DMS 273 (cell line): ENCODE measurements around the gene CYFIP1.

ENCODE experiments used
- DNase-seq: peaks from one replicate; lab custom pipeline; 2025; ENCODE audit not compliant: unreplicated experiment; lab: John Stamatoyannopoulos, UW

CYFIP1 gene

DNA sequence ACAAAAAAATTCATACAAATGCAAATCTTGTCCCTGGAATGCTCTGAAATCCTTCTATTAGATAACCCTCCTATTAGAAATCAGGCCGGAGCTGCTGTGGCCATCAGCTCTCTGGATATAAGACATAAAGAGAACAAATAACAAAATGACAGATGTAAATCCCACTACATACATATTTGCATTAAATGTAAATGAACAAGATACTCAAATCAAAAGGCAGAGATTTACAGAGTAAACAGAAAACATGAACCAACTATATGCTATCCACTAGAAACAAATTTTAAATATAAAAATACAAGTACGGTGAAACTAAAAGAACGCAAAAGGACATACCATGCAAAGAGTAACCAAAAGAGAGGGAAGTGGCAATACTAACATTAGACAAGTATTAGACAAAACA, 10.7 kb downstream of the CYFIP1 start:
- no peak for DNase-seq

DNA sequence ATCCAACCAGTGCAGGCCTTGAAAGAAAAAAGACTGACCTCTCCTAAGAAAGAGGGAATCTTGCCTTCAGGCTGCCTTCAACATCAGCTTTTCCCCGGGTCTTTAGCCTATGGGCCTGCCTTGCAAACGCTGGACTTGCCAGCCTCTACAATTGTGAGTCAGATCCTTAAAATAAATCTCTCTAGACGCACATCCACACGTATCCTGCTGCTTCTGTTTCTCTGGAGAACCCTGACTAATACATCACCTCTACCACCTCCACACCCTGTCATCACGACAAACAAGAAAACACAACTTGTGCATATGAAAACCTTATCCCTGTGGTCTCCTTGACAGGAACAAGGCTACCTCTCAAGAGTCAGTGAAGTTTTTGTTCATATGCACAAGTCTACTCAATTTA, 11.8 kb downstream of the CYFIP1 start:
- no peak for DNase-seq

DNA sequence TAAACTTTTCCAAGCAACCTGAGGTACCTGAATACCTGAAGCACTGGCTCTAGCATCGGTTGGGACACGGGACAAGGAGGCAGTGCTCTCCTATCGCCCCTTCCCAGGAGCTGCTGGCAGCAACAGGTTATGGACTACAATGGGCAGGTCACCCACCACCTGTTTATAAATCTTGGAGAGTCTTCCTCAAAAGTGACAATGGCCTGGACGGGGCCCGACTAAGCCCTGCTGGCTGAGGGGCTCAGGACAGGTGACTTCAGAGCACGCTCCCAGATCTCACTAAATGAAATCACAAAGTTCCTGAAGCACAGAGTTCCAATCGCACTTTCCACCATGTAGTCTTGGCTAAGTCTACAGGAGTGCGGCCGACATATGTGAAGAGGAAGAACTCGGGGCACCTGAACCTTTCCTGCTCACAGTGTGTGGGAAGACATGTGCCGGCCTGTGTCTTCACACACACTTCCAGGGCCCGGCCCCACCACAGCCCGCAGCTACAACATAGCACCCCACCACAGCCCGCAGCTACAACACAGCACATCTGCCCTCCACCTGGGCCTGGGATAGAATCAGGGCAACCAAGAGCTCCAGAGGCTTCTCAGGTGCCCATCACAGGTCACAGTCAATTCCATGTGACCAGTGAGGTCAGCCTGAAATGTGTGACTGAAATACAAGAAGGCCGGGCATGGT, 12.9 kb downstream of the CYFIP1 start:
- no peak for DNase-seq

DNA sequence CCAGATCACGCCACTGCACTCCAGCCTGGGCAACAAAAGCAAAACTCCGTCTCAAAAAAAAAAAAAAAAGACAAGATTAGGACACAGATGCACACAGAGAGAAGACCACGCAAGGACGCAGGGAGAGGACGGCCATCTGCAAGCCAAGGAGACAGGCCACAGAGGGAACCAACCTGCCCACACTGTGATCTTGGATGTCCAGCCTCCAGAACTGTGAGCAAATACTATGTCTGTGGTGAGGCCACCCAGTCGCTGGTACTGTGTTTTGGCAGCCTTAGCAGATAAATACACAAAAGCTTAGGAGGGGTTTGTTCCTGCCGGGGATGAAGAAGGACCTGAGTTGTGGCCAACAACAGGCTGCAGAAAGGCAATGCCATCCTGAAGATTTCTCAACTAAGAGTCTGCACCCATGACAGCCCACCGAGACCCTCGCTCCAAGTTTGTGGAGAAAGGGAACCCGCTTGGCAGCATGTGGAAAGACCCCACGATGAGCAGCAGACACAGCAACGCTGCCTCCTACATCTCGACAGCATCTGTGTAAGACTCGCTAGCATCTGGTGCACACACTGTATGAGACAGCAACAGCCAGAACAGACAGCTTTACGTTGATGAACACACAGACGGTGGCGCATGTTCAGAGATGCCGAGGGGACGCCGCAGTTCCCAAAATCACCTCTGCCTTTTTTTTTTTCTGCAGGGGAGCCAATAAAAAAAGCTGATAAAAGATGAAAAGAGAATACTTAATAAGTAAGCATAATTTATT, 13.7 kb downstream of the CYFIP1 start:
- DNase-seq = no peak

DNA sequence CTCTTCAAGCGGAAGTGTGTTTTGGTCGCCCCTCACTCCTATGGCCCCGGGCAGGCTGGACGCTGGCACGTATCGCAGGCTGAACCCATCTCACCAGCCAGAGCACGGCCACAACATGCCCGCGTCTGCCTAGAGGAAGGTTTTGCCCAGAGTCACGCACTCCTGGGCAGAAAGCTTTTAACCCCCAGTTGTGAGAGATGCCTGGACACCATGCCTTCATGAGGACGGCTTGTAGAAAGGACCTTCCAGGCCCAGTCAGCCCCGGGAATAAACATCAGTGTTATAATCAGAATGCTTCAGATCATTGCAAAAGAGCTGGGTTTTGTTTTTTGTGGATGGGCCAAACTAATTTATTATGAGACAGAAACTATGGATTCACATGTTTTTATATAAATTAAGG, 16.5 kb downstream of the CYFIP1 start:
- DNase-seq = no peak

DNA sequence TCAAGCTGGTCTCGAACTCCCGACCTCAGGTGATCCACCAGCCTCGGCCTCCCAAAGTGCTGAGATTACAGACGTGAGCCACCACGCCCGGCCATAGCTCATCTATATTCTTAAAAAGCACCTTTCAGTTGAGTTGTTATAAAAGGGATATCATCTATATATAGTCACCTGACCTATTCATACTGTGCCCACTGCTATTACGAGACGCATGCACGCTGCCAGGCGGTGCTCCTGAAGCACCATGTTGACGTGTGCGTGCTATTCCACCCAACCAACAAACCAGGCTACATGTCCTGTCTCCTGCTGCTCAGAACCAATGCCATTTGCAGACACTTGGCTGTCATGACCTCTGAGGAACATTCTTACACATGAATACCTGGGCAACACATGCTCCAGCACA, 17.6 kb downstream of the CYFIP1 start:
- DNase-seq = no peak

DNA sequence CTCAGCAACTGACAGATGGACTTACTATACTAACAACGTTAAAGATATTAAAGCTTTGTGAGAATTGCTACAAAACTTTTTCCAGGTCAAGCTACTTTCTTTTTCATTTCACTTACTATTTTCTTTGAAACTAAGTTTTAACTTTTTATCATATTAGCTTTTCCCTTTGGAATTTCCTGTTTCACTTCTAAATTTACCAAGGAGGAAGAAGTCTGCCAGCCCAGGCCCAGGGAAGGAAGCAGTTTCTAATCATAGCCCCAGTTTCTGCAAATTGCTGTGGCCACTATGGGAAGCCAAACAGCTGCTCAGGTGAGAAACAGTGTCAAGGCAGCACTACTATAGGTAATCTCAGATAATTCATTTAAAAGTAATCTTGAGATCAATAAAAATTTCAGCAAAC, 18.4 kb downstream of the CYFIP1 start:
- DNase-seq = no peak

DNA sequence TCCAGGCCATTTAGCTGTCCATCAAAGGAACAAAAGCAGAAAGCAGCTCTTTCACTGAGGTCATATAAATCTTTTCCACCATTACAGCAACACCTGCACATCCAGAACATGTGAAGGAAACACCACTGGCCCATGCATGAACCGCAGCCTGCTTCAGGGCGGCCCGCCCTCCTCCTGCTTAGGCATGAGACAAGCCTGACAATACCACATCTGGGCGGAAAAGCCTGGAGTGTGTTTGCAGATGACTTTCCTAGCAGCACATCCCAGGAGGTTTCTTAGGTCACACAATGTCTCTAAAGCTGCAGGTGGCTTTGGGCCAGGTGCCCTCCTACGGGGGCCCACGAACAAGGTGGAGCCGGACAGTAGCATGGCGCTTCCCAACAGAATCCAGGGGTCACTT, 19.6 kb downstream of the CYFIP1 start:
- DNase-seq = no peak

DNA sequence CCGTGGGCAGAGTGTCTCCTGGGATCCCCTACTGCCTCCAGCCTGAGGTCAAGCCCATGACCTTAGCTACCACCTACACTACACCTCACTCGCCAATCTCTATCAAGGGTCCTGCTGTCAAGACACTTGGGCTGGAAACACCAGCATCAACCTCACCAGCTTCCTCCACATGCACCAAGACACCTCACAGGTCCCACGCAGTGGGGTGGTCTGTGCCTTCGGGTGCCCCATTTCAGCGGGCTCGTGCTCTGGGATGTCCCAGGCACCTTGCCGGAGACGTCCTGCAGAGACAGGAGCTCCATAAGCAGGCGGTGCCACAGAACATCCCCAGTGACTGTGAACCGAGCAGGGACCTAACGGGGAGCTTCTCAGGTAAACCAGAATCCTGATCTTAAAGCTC, 20.0 kb downstream of the CYFIP1 start:
- DNase-seq = no peak

DNA sequence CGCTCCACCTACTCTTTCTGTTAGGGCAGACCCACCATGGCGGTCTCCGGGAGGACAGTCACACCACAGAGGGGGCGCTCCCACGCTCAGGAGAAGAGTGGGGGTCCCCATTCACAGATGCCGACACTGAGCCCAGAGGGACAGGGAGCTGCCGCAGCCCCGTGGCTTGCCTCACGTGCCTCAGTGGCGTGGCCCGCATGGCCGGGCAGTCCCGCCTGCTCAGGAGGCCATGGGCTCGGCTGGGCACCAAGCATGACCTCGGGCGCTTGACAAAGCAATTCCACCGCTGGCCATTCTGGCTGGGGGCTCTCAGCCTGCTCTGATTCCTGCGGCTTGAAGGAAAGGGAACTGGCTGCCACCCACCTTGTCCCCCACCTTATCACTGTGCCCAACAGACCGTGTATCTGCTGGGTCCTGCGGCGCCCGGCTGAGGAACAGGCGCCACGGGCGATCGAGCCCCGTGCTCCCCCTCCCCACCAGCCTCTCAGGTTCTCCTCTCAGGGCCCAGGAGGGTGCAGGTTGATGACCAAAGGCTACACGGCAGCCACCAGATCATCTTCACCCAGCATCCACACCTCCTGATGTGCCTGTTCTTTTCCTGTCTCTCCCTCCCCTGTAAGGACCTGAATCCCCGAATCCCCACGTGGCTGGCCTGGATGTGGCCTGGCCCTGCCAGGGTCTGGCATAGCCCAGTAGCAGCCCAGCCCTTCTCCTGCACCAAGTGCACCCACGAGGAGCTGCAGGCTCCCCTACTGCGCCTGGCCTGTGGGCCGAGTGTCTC, 20.7 kb downstream of the CYFIP1 start:
- DNase-seq = no peak

DNA sequence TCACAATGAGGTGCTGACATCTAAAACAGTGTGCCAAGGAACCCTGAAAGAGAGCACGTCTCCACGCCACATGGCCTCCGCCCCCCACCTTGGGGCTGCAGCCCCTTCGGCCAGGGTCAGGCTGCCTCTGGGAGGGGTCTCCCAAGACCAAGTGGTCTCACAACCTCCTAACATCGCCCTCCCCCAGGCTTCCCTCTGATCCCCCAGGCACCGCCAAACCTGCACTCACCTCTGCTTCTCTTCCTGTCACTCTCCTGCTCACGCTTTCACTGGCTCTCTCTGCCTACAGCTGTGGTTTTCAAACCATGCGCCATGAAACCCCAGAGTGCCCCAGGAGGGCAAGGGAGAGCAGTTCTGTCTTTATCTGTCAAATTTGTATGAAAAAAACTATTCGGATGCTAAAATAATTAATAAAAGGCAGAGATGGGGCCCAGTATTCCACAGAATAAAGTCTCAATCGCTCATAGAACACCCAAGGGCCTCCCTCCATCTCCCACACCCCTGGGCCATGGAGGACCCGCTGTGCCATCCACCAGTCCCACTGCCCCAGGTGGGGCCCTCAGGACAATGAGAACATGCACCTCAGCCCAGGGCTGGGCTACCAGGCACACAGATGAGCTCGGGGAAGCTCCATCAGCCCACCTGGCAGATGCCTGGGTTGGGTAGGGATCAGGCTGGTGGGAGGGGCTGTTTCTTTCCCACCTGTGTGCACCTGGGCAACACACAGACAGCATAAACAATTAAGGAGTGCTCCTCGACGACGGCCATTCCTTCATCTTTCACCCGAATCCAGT, 21.5 kb downstream of the CYFIP1 start:
- DNase-seq = no peak

DNA sequence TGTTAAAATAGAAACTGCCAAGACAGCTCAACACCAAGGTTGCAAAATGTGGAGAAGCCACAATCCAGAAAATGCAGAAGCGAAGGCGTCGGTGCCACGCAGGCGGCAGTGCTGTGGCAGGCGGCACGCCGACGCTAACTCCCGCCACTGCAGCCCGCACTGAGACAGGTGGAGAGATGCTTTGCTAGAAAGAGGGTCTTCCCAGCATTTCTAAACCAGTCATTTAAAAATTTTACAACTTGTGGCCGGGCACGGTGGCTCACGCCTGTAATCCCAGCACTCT, 23.2 kb downstream of the CYFIP1 start:
- no peak for DNase-seq

DNA sequence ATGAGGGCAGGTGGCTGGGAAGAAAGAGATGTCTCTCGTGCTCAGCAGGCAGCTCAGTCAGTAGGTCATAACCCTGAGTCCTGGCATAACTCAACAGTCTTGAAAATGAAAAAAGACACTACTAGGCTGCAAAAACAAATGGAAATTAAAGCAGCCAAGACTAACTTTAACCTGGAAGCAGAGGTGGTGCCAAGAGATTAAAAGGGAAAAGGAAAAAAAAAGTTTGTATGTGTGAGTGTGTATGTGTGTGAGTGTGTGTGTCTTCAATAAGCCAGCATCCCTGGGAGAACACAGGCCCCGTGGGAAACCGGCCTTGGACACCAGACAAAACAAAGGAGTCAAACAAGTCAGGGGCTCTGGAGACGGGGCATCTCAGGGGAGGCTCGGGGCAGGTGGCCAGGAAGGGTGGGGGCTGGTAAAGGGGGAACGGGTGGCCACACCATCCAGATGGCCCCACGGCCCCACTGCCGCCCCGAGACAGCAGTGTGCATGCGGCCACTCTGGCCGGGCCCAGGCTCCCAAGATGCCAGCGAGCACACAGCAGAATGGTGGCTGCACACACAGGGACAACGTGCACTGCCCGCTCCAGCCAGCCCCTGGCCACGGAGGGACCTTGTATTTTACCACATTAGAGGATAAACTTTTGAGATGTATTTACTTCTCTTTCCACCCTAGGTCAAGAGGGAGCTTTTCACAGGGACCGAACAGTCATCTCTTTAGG, 23.8 kb downstream of the CYFIP1 start:
- peak; percentile 11 for DNase-seq

DNA sequence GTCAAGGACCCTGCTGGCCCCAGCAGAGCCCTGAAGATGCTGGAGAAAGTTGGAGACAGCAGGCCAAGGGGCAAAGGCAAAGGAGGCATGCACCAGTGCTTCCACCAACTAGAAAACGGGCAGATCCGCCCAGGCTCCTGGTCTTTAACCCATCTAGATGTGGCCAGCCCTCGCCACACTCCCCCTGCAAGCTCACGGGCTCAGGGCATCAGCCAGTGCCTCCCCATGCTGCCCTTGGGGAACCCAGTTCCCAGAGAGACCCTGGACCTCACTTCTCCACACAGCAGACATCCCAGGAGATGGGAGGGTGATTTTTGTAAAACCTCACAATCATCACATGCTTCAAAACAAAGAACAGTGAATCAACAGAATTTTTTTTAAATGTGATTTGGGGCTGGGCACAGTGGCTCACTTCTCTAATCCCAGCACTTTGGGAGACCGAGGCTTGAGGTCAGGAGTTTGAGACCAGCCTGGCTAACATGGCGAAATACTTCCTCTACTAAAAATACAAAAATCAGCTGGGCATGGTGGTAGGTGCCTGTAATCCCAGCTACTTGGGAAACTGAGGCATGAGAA, 24.5 kb downstream of the CYFIP1 start:
- no peak for DNase-seq

DNA sequence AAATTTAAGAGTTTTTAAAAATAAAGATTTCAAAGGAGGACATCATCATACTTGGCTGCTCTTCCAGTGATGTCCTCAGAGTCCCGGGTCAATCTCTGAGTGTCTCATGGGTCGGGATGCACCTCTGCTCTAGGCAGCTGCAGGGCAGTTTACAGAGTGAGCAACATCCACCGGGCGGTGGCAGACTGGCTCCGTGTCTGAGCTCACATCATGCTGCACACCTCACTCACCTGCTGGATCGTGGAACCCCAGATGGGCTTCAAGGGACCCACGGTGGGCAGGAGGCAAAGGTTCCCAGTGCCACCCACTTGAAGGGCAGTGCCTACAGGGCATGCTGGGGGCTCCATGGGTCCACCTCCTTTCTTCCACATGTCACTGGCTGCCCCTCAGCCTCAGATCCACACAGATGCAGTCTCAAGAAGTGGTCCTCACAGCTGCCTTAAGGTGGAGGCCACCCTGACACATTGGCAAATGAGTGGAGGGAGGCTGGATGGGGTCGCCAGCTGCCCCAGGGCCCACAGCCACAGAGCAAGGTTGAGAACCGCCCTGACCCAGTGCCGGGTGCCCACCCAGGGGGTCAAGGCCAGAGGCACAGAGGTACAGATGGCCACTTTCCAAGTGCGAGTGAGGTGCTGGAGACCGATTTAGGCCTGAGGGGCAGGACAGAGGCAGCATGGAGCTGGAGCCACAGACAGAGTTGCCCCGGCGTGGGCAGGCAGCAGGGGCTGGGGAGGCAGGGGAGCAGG, 25.2 kb downstream of the CYFIP1 start:
- no peak for DNase-seq

DNA sequence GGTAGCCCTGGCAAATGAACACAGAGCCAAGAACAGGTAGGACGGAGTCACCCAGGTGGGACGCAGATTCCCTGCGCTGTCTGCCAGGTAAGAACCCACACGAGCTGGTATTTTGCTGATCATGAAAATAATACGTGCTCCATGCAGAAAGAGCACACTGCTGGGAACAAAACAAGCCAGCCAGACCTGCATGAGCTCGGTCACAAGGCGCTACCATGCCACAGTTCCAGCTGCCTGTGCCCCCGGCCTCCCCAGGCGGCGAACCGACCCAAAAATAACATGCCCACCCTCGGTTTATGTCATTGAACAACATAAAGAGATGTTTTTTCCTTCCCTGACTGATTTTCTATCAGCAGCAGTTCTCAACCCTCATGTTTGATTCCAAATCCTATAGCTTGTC, 25.8 kb downstream of the CYFIP1 start:
- DNase-seq = no peak

DNA sequence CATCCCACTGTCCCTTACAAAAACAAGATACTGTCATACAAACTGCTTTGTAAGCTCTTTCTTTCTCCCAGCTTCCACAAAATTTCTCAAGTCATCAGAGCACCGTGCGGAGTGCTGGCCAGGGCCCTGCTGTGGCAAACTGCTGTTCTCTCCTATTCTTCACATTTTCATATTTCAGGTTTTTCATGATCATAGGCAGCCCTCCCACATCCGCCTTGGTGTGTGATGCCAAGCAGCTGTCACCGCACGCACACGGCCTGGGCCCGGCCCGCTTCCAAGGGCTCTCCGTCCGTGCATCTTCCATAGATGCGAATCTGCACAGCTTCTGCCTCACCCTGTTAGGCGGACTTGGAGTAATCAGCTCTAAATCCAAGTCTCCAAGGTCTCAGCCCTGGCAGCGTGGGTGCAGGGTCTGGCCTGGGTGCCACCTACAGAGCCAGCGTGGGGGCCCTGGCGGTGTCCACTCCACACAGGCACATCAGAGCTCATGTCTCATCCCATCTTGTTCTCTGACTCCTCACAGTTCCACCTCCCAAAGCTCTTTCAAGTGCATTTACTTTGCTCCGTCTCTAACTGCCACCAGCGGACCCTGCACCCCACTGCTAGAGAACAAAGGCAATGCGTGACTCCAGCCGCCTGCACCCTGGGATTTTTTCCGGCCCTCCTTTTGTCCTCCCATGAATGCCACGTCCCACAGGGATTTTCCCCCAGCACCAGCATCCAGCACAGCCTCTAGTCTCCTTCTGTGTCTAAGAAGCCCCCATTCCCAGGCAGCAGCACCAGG, 27.2 kb downstream of the CYFIP1 start:
- DNase-seq = no peak

DNA sequence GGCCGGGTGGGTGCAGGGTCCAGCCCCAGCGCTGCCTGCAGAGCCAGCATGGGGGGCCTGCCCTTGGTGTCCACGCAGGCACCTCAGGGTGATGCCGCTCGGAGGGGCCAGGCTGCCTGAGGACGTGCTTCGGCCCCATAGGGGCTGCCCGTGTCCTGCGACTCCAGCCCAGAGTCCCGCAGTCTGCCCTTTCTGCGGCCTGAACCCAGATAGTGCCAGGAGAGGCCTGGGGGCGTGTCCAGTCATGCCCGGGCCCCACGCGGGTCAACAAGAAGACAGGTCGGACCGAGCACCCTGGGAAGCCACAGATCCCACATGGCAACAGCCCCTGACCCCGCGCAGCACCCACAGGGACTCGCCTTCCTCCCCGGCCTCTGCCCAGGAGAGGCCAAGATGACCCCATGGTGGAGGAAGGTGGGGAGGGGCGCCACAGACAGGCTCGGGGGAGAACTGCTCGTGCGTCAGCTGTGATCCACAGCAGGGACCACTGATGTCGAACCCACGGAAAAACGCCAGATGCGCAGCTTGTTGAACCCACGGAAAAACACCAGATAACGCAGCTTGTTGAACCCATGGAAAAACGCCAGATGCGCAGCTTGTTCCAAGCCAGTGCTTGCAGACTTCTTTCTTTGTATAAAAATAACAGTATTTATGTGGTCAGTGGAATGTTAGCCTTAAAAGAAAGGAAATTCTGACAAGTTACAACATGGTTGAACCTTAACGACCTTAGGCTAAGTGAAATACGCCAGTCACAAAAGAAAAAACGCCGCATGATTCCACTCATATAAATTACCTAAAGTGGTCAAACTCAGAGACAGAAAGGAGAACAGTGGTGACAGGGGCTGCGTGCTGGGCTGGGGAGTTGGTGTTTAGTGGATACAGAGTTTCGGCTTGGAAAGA, 28.5 kb downstream of the CYFIP1 start:
- DNase-seq = no peak
